Stomach (tissue), 4 donors: Measurements from ENCODE around the gene RNF149.

Source experiments
- EP300 ChIP-seq: sonication (generic); formaldehyde crosslinking; IDR thresholded peaks from one replicate; pipeline ENCODE4 v1.6.1; 2017; ENCODE audit warnings: antibody characterized with exemption
- POLR2A ChIP-seq, 4 donors: fragments of 450-650 bp; IDR thresholded peaks; one replicate each; pipeline ENCODE4 v1.6.1; 2016; ENCODE audit warnings: antibody characterized with exemption in 4 of 4, control low read depth in 2 of 4, mild to moderate bottlenecking in 1 of 4, moderate library complexity in 1 of 4
- TF ChIP-seq, protein P1 (sequence below), 7 experiments: fragments of 450-650 bp in 4 of 7; fragments of 200-600 bp in 3 of 7; sonication (generic) in 3 of 7; IDR thresholded peaks; one replicate each; pipeline ENCODE4 v1.5.1; 2016 to 2019; ENCODE audit warnings: antibody characterized with exemption in 7 of 7, control low read depth in 2 of 7, mild to moderate bottlenecking in 1 of 7

DNA sequence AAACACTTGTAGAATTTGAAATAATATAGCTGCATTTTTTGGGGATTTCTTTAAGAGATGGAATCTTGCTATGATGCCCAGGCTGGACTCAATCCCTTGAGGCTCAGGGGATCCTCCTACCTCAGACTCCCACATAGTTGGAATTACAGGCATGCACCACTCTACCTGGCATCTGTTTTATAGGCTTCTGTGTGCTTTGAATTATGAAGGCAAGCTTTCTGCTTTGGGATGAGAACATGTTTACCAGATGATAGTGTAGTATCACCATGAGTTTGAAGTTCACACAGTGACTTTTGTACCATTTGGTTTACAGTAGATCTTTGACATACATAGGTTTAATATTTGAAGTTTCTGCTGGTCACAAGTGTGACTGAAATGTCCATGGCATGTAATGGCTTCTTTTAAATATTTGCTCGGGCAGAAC, 45.1 kb downstream of the RNF149 start:
- TF ChIP-seq, protein P1, sequence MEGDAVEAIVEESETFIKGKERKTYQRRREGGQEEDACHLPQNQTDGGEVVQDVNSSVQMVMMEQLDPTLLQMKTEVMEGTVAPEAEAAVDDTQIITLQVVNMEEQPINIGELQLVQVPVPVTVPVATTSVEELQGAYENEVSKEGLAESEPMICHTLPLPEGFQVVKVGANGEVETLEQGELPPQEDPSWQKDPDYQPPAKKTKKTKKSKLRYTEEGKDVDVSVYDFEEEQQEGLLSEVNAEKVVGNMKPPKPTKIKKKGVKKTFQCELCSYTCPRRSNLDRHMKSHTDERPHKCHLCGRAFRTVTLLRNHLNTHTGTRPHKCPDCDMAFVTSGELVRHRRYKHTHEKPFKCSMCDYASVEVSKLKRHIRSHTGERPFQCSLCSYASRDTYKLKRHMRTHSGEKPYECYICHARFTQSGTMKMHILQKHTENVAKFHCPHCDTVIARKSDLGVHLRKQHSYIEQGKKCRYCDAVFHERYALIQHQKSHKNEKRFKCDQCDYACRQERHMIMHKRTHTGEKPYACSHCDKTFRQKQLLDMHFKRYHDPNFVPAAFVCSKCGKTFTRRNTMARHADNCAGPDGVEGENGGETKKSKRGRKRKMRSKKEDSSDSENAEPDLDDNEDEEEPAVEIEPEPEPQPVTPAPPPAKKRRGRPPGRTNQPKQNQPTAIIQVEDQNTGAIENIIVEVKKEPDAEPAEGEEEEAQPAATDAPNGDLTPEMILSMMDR (IDR thresholded peaks at IDR 0.05) = no peak
- TF ChIP-seq EP300 (no peak), POLR2A (IDR thresholded peaks at IDR 0.05) (no peak)
